Esophagus muscularis mucosa (tissue), 4 donors: Measurements from ENCODE around the gene NT5C. TPM values are rescaled to one million over a fixed set of nuclear protein-coding genes. Genes with fewer than 3 reads are reported as not detected.

Experiments
- DNase-seq: peaks from one replicate; pipeline ENCODE4 v3.0.0-alpha.2; 2017; ENCODE audit errors: extremely low spot score
- H3K27ac ChIP-seq, 4 donors: fragments of 200-600 bp; sonication (generic); replicated peaks in 1 of 4; 1 replicate in 3 of 4; 2 replicates in 1 of 4; pipeline ENCODE4 v1.5.1; 2016 to 2019; ENCODE audit warnings: mild to moderate bottlenecking in 1 of 4
- H3K27me3 ChIP-seq, 4 donors: fragments of 200-600 bp; sonication (generic); one replicate each; pipeline versions ENCODE4 v1.5.1 to v1.6.0; 2016 to 2019
- H3K36me3 ChIP-seq, 4 donors: fragments of 200-600 bp; sonication (generic); one replicate each; pipeline ENCODE4 v1.5.1; 2016 to 2019
- H3K4me1 ChIP-seq, 4 donors: fragments of 200-600 bp; sonication (generic); one replicate each; pipeline ENCODE4 v1.5.1; 2016 to 2019
- H3K4me3 ChIP-seq, 4 donors: fragments of 200-600 bp; sonication (generic); 1 replicate in 2 of 4; 2 replicates in 2 of 4; pipeline ENCODE4 v1.5.1; 2016 to 2019; ENCODE audit warnings: mild to moderate bottlenecking in 4 of 4, moderate library complexity in 1 of 4
- H3K9me3 ChIP-seq, 4 donors: fragments of 200-600 bp; sonication (generic); 1 replicate in 3 of 4; 2 replicates in 1 of 4; pipeline ENCODE4 v1.5.1; 2016 to 2019
- EP300 ChIP-seq: sonication (generic); formaldehyde crosslinking; IDR thresholded peaks from one replicate; pipeline ENCODE4 v1.6.1; 2017; ENCODE audit warnings: antibody characterized with exemption
- POLR2A ChIP-seq: fragments of 450-650 bp; IDR thresholded peaks from one replicate; pipeline ENCODE4 v1.6.1; 2017; ENCODE audit warnings: antibody characterized with exemption, moderate library complexity, mild to moderate bottlenecking, low read depth
- POLR2AphosphoS5 ChIP-seq, 2 donors: sonication (generic); formaldehyde crosslinking; IDR thresholded peaks; one replicate each; pipeline ENCODE4 v1.6.1; 2017; ENCODE audit warnings: antibody characterized with exemption in 2 of 2
- WGBS: methylation state at CpG from one replicate; pipeline ENCODE4 v1.1.5; 2018; 5-methylcytosine and 5-hydroxymethylcytosine counted together
- intact Hi-C: fragments of 100-400 bp; cut with DNase I; formaldehyde crosslinking; loops from one replicate; pipeline ENCODE4 v1.15.1; 2023
- total RNA-seq, 4 donors: library from RNA; depleted of rRNA; stranded (reverse); fragments of >200 nt; gene quantifications; one replicate each; pipeline versions ENCODE4 v1.1.0 to v1.2.1, GENCODE V29; 2016
- TF ChIP-seq, protein P1 (sequence below), 3 experiments: fragments of 200-600 bp in 2 of 3; fragments of 450-650 bp in 1 of 3; sonication (generic) in 2 of 3; IDR thresholded peaks; one replicate each; pipeline ENCODE4 v1.5.1; 2017 to 2019; ENCODE audit warnings: antibody characterized with exemption in 3 of 3, mild to moderate bottlenecking in 2 of 3, moderate library complexity in 1 of 3

Gene NT5C
- total RNA-seq, 4 donors from 2014 or later = 70.6 to 98.7 (median 75.1) TPM

DNA sequence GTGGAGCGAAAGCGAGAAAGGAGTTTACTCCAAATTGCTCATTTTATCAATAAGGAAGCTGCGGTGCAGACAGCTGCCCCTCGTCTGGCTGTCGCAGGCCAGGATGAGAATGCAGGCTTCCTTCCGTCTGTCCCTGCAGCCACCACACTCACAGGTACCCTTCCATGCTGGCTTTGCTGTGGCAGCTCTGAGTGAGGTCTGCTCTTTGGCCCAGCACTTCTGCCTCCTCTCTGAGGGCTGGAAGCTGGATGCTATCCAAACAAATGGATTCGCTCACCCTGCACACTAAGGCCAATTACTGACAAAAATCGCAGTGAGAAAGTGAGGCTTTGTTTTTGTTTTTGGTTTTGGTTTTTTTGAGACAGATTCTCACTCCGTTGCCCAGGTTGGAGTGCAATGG lies 14.8 kb downstream of the NT5C start:
- 76% methylated on average over 9 of the region's 9 CpGs for WGBS
- TF ChIP-seq POLR2AphosphoS5 (IDR thresholded peaks at IDR 0.05) (no peak), POLR2A (no peak), EP300 (no peak)
- TF ChIP-seq, protein P1, sequence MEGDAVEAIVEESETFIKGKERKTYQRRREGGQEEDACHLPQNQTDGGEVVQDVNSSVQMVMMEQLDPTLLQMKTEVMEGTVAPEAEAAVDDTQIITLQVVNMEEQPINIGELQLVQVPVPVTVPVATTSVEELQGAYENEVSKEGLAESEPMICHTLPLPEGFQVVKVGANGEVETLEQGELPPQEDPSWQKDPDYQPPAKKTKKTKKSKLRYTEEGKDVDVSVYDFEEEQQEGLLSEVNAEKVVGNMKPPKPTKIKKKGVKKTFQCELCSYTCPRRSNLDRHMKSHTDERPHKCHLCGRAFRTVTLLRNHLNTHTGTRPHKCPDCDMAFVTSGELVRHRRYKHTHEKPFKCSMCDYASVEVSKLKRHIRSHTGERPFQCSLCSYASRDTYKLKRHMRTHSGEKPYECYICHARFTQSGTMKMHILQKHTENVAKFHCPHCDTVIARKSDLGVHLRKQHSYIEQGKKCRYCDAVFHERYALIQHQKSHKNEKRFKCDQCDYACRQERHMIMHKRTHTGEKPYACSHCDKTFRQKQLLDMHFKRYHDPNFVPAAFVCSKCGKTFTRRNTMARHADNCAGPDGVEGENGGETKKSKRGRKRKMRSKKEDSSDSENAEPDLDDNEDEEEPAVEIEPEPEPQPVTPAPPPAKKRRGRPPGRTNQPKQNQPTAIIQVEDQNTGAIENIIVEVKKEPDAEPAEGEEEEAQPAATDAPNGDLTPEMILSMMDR (IDR thresholded peaks at IDR 0.05) = no peak
- H3K4me3 ChIP-seq = no peak overlapping the region
- intact Hi-C loops = no loop called here
- no peak for DNase-seq
- H3K36me3 ChIP-seq = peaks cover 0 to 32% (median 9%) of the 10 kb centered on the region in 4 donors
- peaks cover 11 to 35% (median 26%) of the 10 kb centered on the region in 4 donors for H3K4me1 ChIP-seq
- H3K9me3 ChIP-seq = no peaks in the 10 kb centered on the region
- peak overlapping the region in 1 of 4 donors; percentile 43 for H3K27ac ChIP-seq
- H3K27me3 ChIP-seq = no peaks in the 10 kb centered on the region

DNA sequence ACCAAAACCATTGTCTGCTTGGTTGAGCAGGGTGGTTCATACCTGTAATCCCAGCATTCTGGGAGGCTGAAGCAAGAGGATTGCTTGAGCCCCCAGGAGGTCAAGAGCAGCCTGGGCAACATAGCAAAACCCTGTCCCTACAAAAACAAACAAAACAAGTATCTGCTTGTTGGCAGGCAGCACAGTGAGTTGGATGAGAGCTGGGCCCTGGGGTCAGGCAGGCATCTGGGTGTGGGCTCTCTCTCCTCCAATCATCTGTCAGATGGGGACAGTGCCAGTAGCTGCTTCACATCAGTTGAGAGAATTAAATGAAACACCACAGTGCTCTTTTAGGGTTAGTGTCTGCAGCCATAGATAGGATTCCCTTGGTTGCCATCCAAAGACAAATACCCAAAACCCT lies 16.0 kb downstream of the NT5C start:
- intact Hi-C loops = loop anchor here (2.0 kb wide), 2 partner anchors 15 to 89 kb away; partner anchors contain the start of genes NT5C and NUP85
- H3K27ac ChIP-seq = peak overlapping the region in 1 of 4 donors; percentile 78

DNA sequence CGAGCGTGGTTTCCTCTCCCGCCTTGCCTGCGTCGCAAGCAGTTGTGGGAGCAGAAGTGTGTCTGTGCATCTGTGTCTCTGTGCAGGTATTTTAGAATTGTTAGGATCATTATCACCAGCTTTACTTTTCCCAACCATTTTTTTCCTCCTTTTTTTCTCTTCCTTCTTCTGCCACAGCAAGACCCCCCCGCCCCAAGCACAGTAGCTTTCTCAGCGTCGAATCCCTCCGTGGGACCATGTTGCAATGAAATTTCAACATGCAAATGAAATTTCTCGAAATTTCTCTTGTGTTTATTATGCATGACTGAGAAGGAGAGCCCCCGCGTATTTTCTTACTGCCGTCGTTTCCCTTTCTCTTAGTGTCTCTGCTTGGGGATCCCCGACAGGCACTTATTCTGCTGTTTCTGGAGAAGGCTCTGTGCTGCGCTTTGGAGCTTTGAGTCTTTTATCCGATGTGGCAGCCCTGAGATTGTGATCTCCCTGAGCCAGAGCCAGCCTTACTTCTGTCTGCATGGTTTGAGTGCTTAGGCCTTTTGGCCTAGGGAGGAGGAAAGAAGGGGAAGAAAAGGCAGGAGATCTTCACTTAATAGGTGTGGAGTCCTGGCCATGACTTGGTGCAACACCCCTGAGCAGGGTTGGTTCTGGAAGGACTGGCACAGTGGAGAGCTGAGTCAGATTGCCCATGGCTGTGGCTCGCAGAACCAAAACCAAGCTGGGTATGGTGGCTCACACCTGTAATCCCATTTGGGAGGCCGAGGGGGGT lies 16.8 kb downstream of the NT5C start:
- TF ChIP-seq, protein P1 (IDR thresholded peaks at IDR 0.05) = no peak
- TF ChIP-seq EP300 = no peak
- no peak for TF ChIP-seq POLR2AphosphoS5 (IDR thresholded peaks at IDR 0.05)
- TF ChIP-seq POLR2A = no peak
- no peaks in the 10 kb centered on the region for H3K27me3 ChIP-seq
- 51% methylated on average over 19 of the region's 19 CpGs for WGBS
- H3K36me3 ChIP-seq = peaks cover 0 to 16% (median 6%) of the 10 kb centered on the region in 4 donors
- H3K4me3 ChIP-seq = peak overlapping the region; percentile 53 to 64 (median 58)
- intact Hi-C loops = loop anchor here (2.0 kb wide), 2 partner anchors 16 to 90 kb away; partner anchors contain the start of genes NT5C and NUP85
- peak overlapping the region; percentile 77 to 86 (median 82) for H3K27ac ChIP-seq
- peaks cover 24 to 52% (median 42%) of the 10 kb centered on the region in 4 donors for H3K4me1 ChIP-seq
- H3K9me3 ChIP-seq = no peaks in the 10 kb centered on the region
- no peak for DNase-seq

More for the DNA sequence above, 16.0 kb downstream of the NT5C start:
- no peaks in the 10 kb centered on the region for H3K9me3 ChIP-seq
- DNase-seq = no peak
- H3K4me3 ChIP-seq = no peak overlapping the region
- peaks cover 0 to 22% (median 9%) of the 10 kb centered on the region in 4 donors for H3K36me3 ChIP-seq
- peaks cover 21 to 46% (median 37%) of the 10 kb centered on the region in 4 donors for H3K4me1 ChIP-seq
- H3K27me3 ChIP-seq = no peaks in the 10 kb centered on the region
- TF ChIP-seq EP300 (no peak), POLR2A (no peak), POLR2AphosphoS5 (IDR thresholded peaks at IDR 0.05) (no peak)
- TF ChIP-seq, protein P1 (IDR thresholded peaks at IDR 0.05) = no peak

DNA sequence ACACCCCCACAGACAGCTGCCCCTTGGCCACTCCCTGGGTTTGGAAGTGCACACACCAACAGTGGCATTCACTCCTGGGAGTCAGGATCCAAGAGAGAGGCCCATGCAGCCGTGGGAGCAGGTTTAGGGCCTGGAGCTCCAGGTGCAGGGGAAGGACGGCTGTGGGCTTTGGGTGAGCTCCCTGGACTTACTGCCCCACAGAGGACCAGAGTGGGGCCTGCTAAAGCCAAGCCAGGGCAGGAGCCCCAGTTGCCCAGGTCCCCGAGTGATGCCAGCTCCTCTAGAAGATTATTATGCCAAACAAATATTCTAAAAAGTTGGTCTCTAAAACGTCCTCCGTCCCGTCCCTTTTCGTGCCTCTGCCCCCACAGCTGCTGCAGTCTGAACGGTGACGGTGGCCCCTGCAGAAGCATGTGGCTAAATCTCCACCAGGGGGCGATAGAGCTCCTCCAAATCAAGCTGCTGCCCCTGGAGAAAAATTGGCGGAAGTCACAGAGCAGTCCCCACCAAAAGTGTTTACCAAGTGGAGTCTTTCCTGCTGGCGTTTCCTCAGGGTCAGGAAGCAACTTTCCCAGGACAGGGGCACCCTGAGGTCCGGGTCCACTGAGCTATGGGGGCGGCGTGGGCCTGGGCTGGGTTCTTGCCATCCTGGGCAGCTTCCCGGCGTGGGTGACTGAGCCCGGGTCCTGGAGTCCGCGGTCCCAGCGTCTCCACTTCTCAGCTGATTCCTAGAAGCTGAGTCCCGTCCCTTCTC lies 17.6 kb downstream of the NT5C start:
- DNase-seq = peak; percentile 98
- Histone ChIP-seq H3K36me3 (peaks cover 0 to 13% (median 5%) of the 10 kb centered on the region in 4 donors), H3K27ac (peak overlapping the region; percentile 77 to 86 (median 82)), H3K9me3 (no peaks in the 10 kb centered on the region), H3K27me3 (no peaks in the 10 kb centered on the region), H3K4me3 (peak overlapping the region; percentile 53 to 64 (median 58)), H3K4me1 (peaks cover 30 to 59% (median 48%) of the 10 kb centered on the region in 4 donors)
- TF ChIP-seq EP300 = no peak
- TF ChIP-seq, protein P1 (IDR thresholded peaks at IDR 0.05) = peak in 2 of 3 experiments; percentile 97
- peak; percentile 11 to 66 for TF ChIP-seq POLR2AphosphoS5 (IDR thresholded peaks at IDR 0.05)
- TF ChIP-seq POLR2A = no peak
- 12% methylated on average over 5 of the region's 22 CpGs for WGBS
- intact Hi-C loops = loop anchor here (2.0 kb wide), 2 partner anchors 17 to 91 kb away; partner anchors contain the start of genes NT5C and NUP85
